Activated naive CD4-positive, alpha-beta T cell treated with anti-CD3 and anti-CD28 coated beads, Interleukin-2, amount 10 ng/mL, durations not matched to agents 5 hours and 36 hours (primary cell): ENCODE measurements around the gene RPTOR. TPM values are rescaled to one million over a fixed set of nuclear protein-coding genes. Genes with fewer than 3 reads are reported as not detected.

Experiments
- total RNA-seq, 2 experiments: library from RNA; stranded (reverse); gene quantifications; one replicate each; pipeline ENCODE4 v1.2.3, GENCODE V29; 2021

The RPTOR gene
- 10 to 100 TPM; 51.0 to 56.6 TPM for total RNA-seq

GRCh38 chr17:80544655-80545498 lies at the start of gene RPTOR:
TSS of gene RPTOR (plus strand) at chr17:80544838. CDS start at chr17:80545630, 792 bp downstream.

GRCh38 chr17:80991645-80992076 lies 447.0 kb downstream of the RPTOR start, which contains the start of gene CHMP6:
TSS of gene CHMP6 (plus strand) at chr17:80991841. CDS start at chr17:80991919, 78 bp downstream.

Other genes with a start within 250 kb of the RPTOR start
- 10 to 100 TPM; 16.2 to 19.6 TPM for gene ENDOV, start 129.7 kb upstream of the RPTOR start, total RNA-seq
- gene NPTX1, start 68.2 kb upstream of the RPTOR start, total RNA-seq, result 10 to 100 TPM; 71.2 to 73.0 TPM